Neural progenitor cell (in vitro differentiated cells): ENCODE measurements around the gene TPPP2. TPM values are rescaled to one million over a fixed set of nuclear protein-coding genes. Genes with fewer than 3 reads are reported as not detected.

Source experiments
- DNase-seq: peaks from one replicate; pipeline ENCODE4 v3.0.0-alpha.2; 2016; ENCODE audit warnings: low spot score
- H2AFZ ChIP-seq: fragments of 200-600 bp; sonication (generic); replicated peaks from 2 replicates; pipeline ENCODE4 v1.6.1; 2016; ENCODE audit warnings: antibody characterized with exemption
- H3F3A ChIP-seq: fragments of 200-600 bp; sonication (generic); 2 replicates; pipeline ENCODE4 v1.6.1; 2016; ENCODE audit warnings: antibody characterized with exemption, low read depth
- H3K27ac ChIP-seq: fragments of 200-600 bp; sonication (generic); 2 replicates; pipeline ENCODE4 v1.5.1; 2016; ENCODE audit warnings: mild to moderate bottlenecking
- H3K27me3 ChIP-seq: fragments of 200-600 bp; sonication (generic); 2 replicates; pipeline ENCODE4 v1.6.1; 2016; ENCODE audit warnings: mild to moderate bottlenecking, moderate library complexity
- H3K36me3 ChIP-seq: fragments of 200-600 bp; sonication (generic); 2 replicates; pipeline ENCODE4 v1.5.1; 2016
- H3K4me1 ChIP-seq: fragments of 200-600 bp; sonication (generic); 2 replicates; pipeline ENCODE4 v1.6.1; 2016; ENCODE audit warnings: mixed run types
- H3K4me2 ChIP-seq: fragments of 200-600 bp; sonication (generic); 2 replicates; pipeline ENCODE4 v1.6.1; 2016
- H3K4me3 ChIP-seq: fragments of 200-600 bp; sonication (generic); 2 replicates; pipeline ENCODE4 v1.5.1; 2016
- H3K79me2 ChIP-seq: fragments of 200-600 bp; sonication (generic); 2 replicates; pipeline ENCODE4 v1.6.1; 2016; ENCODE audit warnings: low read depth
- H3K9ac ChIP-seq: fragments of 200-600 bp; sonication (generic); 2 replicates; pipeline ENCODE4 v1.6.1; 2016
- H3K9me3 ChIP-seq: fragments of 200-600 bp; sonication (generic); 2 replicates; pipeline ENCODE4 v1.5.1; 2016; ENCODE audit warnings: low read depth
- H4K20me1 ChIP-seq: fragments of 200-600 bp; sonication (generic); 2 replicates; pipeline ENCODE4 v1.6.1; 2016; ENCODE audit warnings: low read depth
- H3K27ac Mint-ChIP-seq: 3 replicates; pipeline ENCODE4 v1.8.0; 2021; ENCODE audit warnings: mixed read lengths
- H3K27me3 Mint-ChIP-seq: 2 replicates; pipeline ENCODE4 v1.8.0; 2022; ENCODE audit warnings: low read depth, mild to moderate bottlenecking, inconsistent platforms, moderate library complexity, mixed read lengths; ENCODE audit not compliant: insufficient read depth
- H3K36me3 Mint-ChIP-seq: 3 replicates; pipeline ENCODE4 v1.8.0; 2021; ENCODE audit warnings: mixed read lengths
- H3K4me1 Mint-ChIP-seq: 3 replicates; pipeline ENCODE4 v1.8.0; 2021; ENCODE audit warnings: mixed read lengths
- H3K4me3 Mint-ChIP-seq: 3 replicates; pipeline ENCODE4 v1.8.0; 2021; ENCODE audit warnings: mild to moderate bottlenecking, moderate library complexity, mixed read lengths
- H3K9me3 Mint-ChIP-seq: 3 replicates; pipeline ENCODE4 v1.8.0; 2020; ENCODE audit warnings: mixed read lengths
- EZH2 ChIP-seq: fragments of 200-600 bp; sonication (generic); IDR thresholded peaks from 2 replicates; pipeline ENCODE4 v1.6.1; 2017; ENCODE audit warnings: antibody characterized with exemption, mild to moderate bottlenecking, moderate library complexity
- EZH2phosphoT487 ChIP-seq: fragments of 200-600 bp; sonication (generic); IDR thresholded peaks from 2 replicates; pipeline ENCODE4 v1.6.1; 2017; ENCODE audit warnings: antibody characterized with exemption
- total RNA-seq: library from RNA; depleted of rRNA; stranded (reverse); fragments of >200 nt; gene quantifications from 2 replicates; pipeline ENCODE4 v1.2.3, GENCODE V29; 2015; ENCODE audit warnings: low replicate concordance
- TF ChIP-seq, protein P1 (sequence below): fragments of 200-600 bp; sonication (generic); IDR thresholded peaks from 2 replicates; pipeline ENCODE4 v1.5.1; 2017; ENCODE audit warnings: antibody characterized with exemption, mild to moderate bottlenecking

Gene TPPP2
- total RNA-seq, 1 donor from 2014 or later: not detected

DNA sequence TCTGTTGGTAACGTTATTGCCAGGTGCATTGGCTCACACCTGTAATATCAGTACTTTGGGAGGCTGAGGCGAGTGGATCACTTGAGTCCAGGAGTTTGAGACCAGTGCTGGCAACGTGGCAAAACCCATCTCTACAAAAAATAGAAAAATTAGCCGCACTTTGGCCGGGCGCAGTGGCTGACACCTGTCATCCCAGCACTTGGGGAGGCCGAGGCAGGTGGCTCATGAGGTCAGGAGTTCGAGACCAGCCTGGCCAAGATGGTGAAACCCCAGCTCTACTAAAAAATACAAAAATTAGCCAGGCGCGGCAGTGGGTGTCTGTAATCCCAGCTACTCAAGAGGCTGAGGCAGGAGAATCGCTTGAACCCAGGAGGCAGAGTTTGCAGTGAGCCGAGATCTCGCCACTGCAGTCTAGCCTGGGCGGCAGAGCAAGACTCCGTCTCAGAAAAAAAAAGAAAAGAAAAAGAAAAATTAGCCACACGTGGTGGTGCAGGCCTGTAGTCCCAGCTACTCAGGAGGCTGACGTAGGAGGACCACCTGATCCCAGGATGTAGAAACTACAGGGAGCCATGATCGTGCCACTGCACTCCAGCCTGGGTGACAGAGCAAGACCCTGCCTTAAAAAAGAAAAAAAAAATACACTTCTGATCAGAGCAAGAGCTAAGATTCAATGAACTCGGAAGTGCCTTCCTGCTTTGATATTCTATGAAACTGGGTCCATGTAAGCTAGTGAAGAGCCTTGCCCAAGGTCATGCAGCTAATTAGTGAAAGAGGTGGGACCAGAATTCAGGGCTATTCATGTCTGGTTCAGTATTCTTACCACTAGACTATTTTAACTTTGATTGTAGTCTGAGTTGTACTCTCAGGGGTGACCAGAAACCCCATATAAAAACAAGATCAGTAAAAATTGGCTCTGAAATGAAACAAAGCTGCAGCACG, 23.4 kb downstream of the TPPP2 start:
- H3K4me1 Mint-ChIP-seq: peaks cover 10% of the 10 kb centered on the region
- Histone ChIP-seq H2AFZ (no peak overlapping the region), H3K27ac (no peak overlapping the region), H3K4me3 (no peak overlapping the region), H4K20me1 (no peaks in the 10 kb centered on the region), H3K27me3 (no peaks in the 10 kb centered on the region), H3K4me2 (no peak overlapping the region), H3K79me2 (no peaks in the 10 kb centered on the region), H3K9me3 (no peaks in the 10 kb centered on the region), H3K4me1 (no peaks in the 10 kb centered on the region), H3F3A (no peaks in the 10 kb centered on the region), H3K36me3 (no peaks in the 10 kb centered on the region), H3K9ac (no peak overlapping the region)
- no peaks in the 10 kb centered on the region for H3K9me3 Mint-ChIP-seq
- DNase-seq: no peak
- no peak overlapping the region for H3K4me3 Mint-ChIP-seq
- H3K27ac Mint-ChIP-seq: no peak overlapping the region
- H3K36me3 Mint-ChIP-seq: no peaks in the 10 kb centered on the region
- TF ChIP-seq EZH2phosphoT487 (no peak), EZH2 (no peak)
- TF ChIP-seq, protein P1, sequence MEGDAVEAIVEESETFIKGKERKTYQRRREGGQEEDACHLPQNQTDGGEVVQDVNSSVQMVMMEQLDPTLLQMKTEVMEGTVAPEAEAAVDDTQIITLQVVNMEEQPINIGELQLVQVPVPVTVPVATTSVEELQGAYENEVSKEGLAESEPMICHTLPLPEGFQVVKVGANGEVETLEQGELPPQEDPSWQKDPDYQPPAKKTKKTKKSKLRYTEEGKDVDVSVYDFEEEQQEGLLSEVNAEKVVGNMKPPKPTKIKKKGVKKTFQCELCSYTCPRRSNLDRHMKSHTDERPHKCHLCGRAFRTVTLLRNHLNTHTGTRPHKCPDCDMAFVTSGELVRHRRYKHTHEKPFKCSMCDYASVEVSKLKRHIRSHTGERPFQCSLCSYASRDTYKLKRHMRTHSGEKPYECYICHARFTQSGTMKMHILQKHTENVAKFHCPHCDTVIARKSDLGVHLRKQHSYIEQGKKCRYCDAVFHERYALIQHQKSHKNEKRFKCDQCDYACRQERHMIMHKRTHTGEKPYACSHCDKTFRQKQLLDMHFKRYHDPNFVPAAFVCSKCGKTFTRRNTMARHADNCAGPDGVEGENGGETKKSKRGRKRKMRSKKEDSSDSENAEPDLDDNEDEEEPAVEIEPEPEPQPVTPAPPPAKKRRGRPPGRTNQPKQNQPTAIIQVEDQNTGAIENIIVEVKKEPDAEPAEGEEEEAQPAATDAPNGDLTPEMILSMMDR: no peak
- H3K27me3 Mint-ChIP-seq: peaks cover 2% of the 10 kb centered on the region

- Mint-ChIP-seq H3K9me3 (no peaks in the 10 kb centered on the region), H3K36me3 (no peaks in the 10 kb centered on the region), H3K4me3 (no peak overlapping the region), H3K4me1 (peaks cover 13% of the 10 kb centered on the region), H3K27ac (no peak overlapping the region), H3K27me3 (peaks cover 2% of the 10 kb centered on the region)
- H3K4me1 ChIP-seq: no peaks in the 10 kb centered on the region
- TF ChIP-seq, protein P1: no peak
- TF ChIP-seq EZH2: no peak
- no peak for TF ChIP-seq EZH2phosphoT487
- no peak overlapping the region for H3K4me2 ChIP-seq
- H3K9ac ChIP-seq: no peak overlapping the region
- H2AFZ ChIP-seq: no peak overlapping the region
- no peak overlapping the region for H3K27ac ChIP-seq
- no peaks in the 10 kb centered on the region for H3K36me3 ChIP-seq
- H4K20me1 ChIP-seq: no peaks in the 10 kb centered on the region
- H3K9me3 ChIP-seq: no peaks in the 10 kb centered on the region
- DNase-seq: no peak
- no peaks in the 10 kb centered on the region for H3K79me2 ChIP-seq
- no peaks in the 10 kb centered on the region for H3F3A ChIP-seq
- no peak overlapping the region for H3K4me3 ChIP-seq
- H3K27me3 ChIP-seq: no peaks in the 10 kb centered on the region
Observed at GRCh38 chr14:21054123-21054767, 24.2 kb downstream of the TPPP2 start.

GRCh38 chr14:21054768-21055145, 24.7 kb downstream of the TPPP2 start:
- Histone ChIP-seq H3K4me2 (no peak overlapping the region), H3K27ac (no peak overlapping the region), H3F3A (no peaks in the 10 kb centered on the region), H3K79me2 (no peaks in the 10 kb centered on the region), H3K9me3 (no peaks in the 10 kb centered on the region), H3K27me3 (no peaks in the 10 kb centered on the region), H4K20me1 (no peaks in the 10 kb centered on the region), H3K9ac (no peak overlapping the region), H3K4me1 (no peaks in the 10 kb centered on the region), H3K4me3 (no peak overlapping the region), H3K36me3 (no peaks in the 10 kb centered on the region), H2AFZ (no peak overlapping the region)
- Mint-ChIP-seq H3K4me1 (peaks cover 13% of the 10 kb centered on the region), H3K36me3 (no peaks in the 10 kb centered on the region), H3K9me3 (no peaks in the 10 kb centered on the region), H3K4me3 (no peak overlapping the region), H3K27me3 (peaks cover 2% of the 10 kb centered on the region), H3K27ac (no peak overlapping the region)
- DNase-seq: no peak
- TF ChIP-seq, protein P1: no peak
